SU-DHL-6 (cell line): ENCODE results near the gene GSDME.

ENCODE experiments used
- CTCF ChIP-seq: fragments of 200-600 bp; sonication (generic); IDR thresholded peaks from one replicate; pipeline ENCODE4 v1.5.1; 2017; ENCODE audit warnings: antibody characterized with exemption, mild to moderate bottlenecking, low read length, moderate library complexity; ENCODE audit not compliant: insufficient read depth, poor library complexity, severe bottlenecking
- EZH2phosphoT487 ChIP-seq: fragments of 200-600 bp; sonication (generic), shearing (Covaris generic); conservative IDR thresholded peaks from 2 replicates; pipeline ENCODE4 v1.6.1; 2018; ENCODE audit warnings: mild to moderate bottlenecking, antibody characterized with exemption, low read length, moderate library complexity, mixed read lengths

GRCh38 chr7:24750441-24751055, 6.7 kb downstream of the GSDME start:
- TF ChIP-seq CTCF (no peak), EZH2phosphoT487 (no peak)
